Upper lobe of left lung (tissue), 6 donors: Measurements from ENCODE around the gene ZDHHC14. TPM values are rescaled to one million over a fixed set of nuclear protein-coding genes. Genes with fewer than 3 reads are reported as not detected.
"Not testable (repeated sequence)": the region's sequence is repeated elsewhere in the genome, so short reads cannot be mapped to it uniquely, and the experiment has no call there.

Experiments used
- ATAC-seq, 2 donors: fragments of 200-7000 bp; cut with Tn5 transposase; one replicate each; pipeline ENCODE4 v1.9.1; 2022; ENCODE audit warnings: mild to moderate bottlenecking in 2 of 2, moderate library complexity in 2 of 2; ENCODE audit not compliant: low FRiP score in 2 of 2
- DNase-seq, 2 donors: peaks; one replicate each; pipeline ENCODE4 v3.0.0-alpha.2; 2019 to 2020
- H3K27ac ChIP-seq, 4 donors: fragments of 200-600 bp; sonication (generic); one replicate each; pipeline ENCODE4 v1.5.1; 2016 to 2019
- H3K27me3 ChIP-seq, 4 donors: fragments of 200-600 bp; sonication (generic); one replicate each; pipeline ENCODE4 v1.5.1; 2017 to 2019
- H3K36me3 ChIP-seq, 4 donors: fragments of 200-600 bp; sonication (generic); one replicate each; pipeline ENCODE4 v1.5.1; 2016 to 2019
- H3K4me1 ChIP-seq, 4 donors: fragments of 200-600 bp; sonication (generic); one replicate each; pipeline ENCODE4 v1.5.1; 2018 to 2019
- H3K4me3 ChIP-seq, 4 donors: fragments of 200-600 bp; sonication (generic); one replicate each; pipeline ENCODE4 v1.5.1; 2017 to 2019; ENCODE audit warnings: mild to moderate bottlenecking in 2 of 4, moderate library complexity in 1 of 4
- H3K9me3 ChIP-seq, 4 donors: fragments of 200-600 bp; sonication (generic); one replicate each; pipeline ENCODE4 v1.5.1; 2018 to 2019
- CTCF ChIP-seq, 6 experiments: fragments of 450-650 bp in 4 of 6; fragments of 200-600 bp in 2 of 6; sonication (generic) in 2 of 6; IDR thresholded peaks; one replicate each; pipeline ENCODE4 v1.5.1; 2016 to 2019; ENCODE audit warnings: antibody characterized with exemption in 6 of 6
- EP300 ChIP-seq, 4 donors: sonication (generic); formaldehyde crosslinking; IDR thresholded peaks; one replicate each; pipeline ENCODE4 v1.5.1; 2017; ENCODE audit warnings: antibody characterized with exemption in 4 of 4, control low read depth in 2 of 4
- POLR2A ChIP-seq, 4 donors: fragments of 450-650 bp; IDR thresholded peaks; one replicate each; pipeline ENCODE4 v1.5.1; 2016 to 2017; ENCODE audit warnings: antibody characterized with exemption in 4 of 4, mild to moderate bottlenecking in 2 of 4
- POLR2AphosphoS5 ChIP-seq, 2 donors: sonication (generic); formaldehyde crosslinking; IDR thresholded peaks; one replicate each; pipeline ENCODE4 v1.5.1; 2017; ENCODE audit warnings: antibody characterized with exemption in 2 of 2
- WGBS, 2 donors: methylation state at CpG; one replicate each; pipeline ENCODE4 v1.1.5; 2017 to 2018; 5-methylcytosine and 5-hydroxymethylcytosine counted together
- total RNA-seq, 6 donors: library from RNA; depleted of rRNA in 4 of 6; stranded (reverse); fragments of >200 nt in 4 of 6; gene quantifications; one replicate each; pipeline versions ENCODE4 v1.1.0 to v1.2.1, GENCODE V29; 2016 to 2021
- donor health status: DM: no; HTN: no; CAD: no; lungs with moderate emphysema.
- donor health status: DM: no; HTN: yes; CAD: no; lungs with severe emphysema.

The ZDHHC14 gene
- total RNA-seq, 6 donors from 2014 or later, result 5.3 to 16.5 (median 9.4) TPM

- no peak for TF ChIP-seq CTCF (IDR thresholded peaks at IDR 0.05)
- no peak for TF ChIP-seq POLR2A (IDR thresholded peaks at IDR 0.05)
- TF ChIP-seq EP300 (IDR thresholded peaks at IDR 0.05), result no peak
- TF ChIP-seq POLR2AphosphoS5 (IDR thresholded peaks at IDR 0.05), result no peak
- 84 to 87% methylated on average over 11 to 12 of the region's 12 CpGs for WGBS, 2 donors
- no peaks in the 10 kb centered on the region for H3K9me3 ChIP-seq
- ATAC-seq (no peak), DNase-seq (no peak)
- no peaks in the 10 kb centered on the region for H3K27me3 ChIP-seq
- no peak overlapping the region for H3K4me3 ChIP-seq
- no peaks in the 10 kb centered on the region for H3K4me1 ChIP-seq
- no peaks in the 10 kb centered on the region for H3K36me3 ChIP-seq
- no peak overlapping the region for H3K27ac ChIP-seq
These were observed 335.4 kb downstream of the ZDHHC14 start for GRCh38 chr6:157716251-157716995.

DNA sequence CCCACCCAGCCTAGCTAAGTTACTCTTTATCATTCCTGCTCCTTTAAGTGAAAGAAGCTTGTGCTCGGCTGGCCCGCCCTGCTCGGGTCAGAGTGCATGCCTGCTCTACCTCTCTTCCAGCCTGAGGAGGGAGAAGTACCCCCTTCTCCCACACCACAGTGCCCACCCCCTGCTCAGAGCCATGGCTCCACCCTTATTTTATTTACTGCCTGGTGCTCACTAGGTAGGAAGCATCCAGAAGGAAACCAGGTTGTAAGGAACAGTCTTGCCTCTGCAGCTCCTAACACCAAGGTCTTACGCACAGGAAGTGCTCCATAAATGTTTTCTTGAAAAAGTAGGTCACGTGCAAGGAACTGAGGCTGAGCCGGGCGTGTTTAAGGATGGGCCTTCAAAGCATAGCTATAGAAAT is 336.4 kb downstream of the ZDHHC14 start:
- Histone ChIP-seq H3K27ac (no peak overlapping the region), H3K9me3 (no peaks in the 10 kb centered on the region), H3K36me3 (no peaks in the 10 kb centered on the region), H3K4me1 (no peaks in the 10 kb centered on the region), H3K27me3 (no peaks in the 10 kb centered on the region), H3K4me3 (no peak overlapping the region)
- WGBS, 2 donors, result 73 to 88% methylated on average over 5 to 7 of the region's 7 CpGs
- no peak for DNase-seq
- TF ChIP-seq EP300 (IDR thresholded peaks at IDR 0.05) (no peak), POLR2A (IDR thresholded peaks at IDR 0.05) (no peak)
- no peak for ATAC-seq

DNA sequence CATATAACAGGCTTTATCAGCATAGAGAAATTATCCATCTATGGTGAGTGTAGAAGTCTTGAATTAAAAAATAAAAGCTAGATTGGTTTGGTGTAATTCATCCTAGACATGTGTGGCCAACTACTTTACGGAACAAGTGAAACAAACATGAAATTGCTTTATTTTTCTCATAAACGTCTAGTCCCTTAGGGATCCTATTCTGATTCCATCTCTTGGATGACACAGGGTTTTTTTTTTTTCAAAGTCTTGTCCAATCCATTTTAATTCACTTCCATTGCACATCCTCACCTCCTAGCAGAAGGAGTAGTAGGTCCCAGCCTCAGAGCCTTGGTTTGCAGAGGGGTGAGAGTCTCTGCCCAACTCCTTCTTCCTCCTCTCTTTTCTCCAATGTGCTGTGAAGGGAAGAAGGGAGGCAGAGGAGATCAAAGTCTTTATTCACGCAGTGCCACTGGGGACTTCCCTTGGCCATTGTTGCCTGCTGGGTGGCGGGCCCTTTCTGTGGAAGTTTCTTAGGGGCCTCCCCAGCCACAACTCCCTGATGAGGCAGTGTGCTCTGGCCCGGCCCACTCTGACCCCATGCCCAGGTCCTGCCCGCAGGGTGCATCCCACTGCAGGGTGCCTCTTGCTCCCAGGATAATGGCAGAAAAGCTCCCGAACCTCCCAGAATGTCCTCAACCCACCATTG is 337.7 kb downstream of the ZDHHC14 start:
- Histone ChIP-seq H3K27ac (no peak overlapping the region), H3K4me1 (no peaks in the 10 kb centered on the region), H3K4me3 (no peak overlapping the region), H3K9me3 (no peaks in the 10 kb centered on the region), H3K27me3 (no peaks in the 10 kb centered on the region), H3K36me3 (no peaks in the 10 kb centered on the region)
- TF ChIP-seq POLR2A (IDR thresholded peaks at IDR 0.05) (no peak), EP300 (IDR thresholded peaks at IDR 0.05) (no peak), POLR2AphosphoS5 (IDR thresholded peaks at IDR 0.05) (no peak), CTCF (IDR thresholded peaks at IDR 0.05) (no peak)
- ATAC-seq (no peak), DNase-seq (no peak)
- 82 to 87% methylated on average over 5 to 7 of the region's 7 CpGs for WGBS, 2 donors

GRCh38 chr6:157720964-157721363 is 340.0 kb downstream of the ZDHHC14 start:
- not testable (repeated sequence) for H3K27ac ChIP-seq, ATAC-seq, H3K4me3 ChIP-seq, H3K36me3 ChIP-seq, H3K9me3 ChIP-seq, H3K27me3 ChIP-seq, DNase-seq, H3K4me1 ChIP-seq
- 93 to 97% methylated on average over 6 of the region's 6 CpGs for WGBS, 2 donors

GRCh38 chr6:157721426-157721825 is 340.4 kb downstream of the ZDHHC14 start:
- no peaks in the 10 kb centered on the region for H3K4me1 ChIP-seq
- TF ChIP-seq POLR2A (IDR thresholded peaks at IDR 0.05), result no peak
- TF ChIP-seq EP300 (IDR thresholded peaks at IDR 0.05), result no peak
- no peak for TF ChIP-seq POLR2AphosphoS5 (IDR thresholded peaks at IDR 0.05)
- TF ChIP-seq CTCF (IDR thresholded peaks at IDR 0.05), result no peak
- H3K27me3 ChIP-seq, result no peaks in the 10 kb centered on the region
- WGBS, 2 donors, result 92 to 94% methylated on average over 18 of the region's 18 CpGs
- ATAC-seq (peak in 1 of 2 donors; percentile 44), DNase-seq (no peak)
- H3K36me3 ChIP-seq, result no peaks in the 10 kb centered on the region
- no peak overlapping the region for H3K4me3 ChIP-seq
- H3K27ac ChIP-seq, result no peak overlapping the region
- H3K9me3 ChIP-seq, result no peaks in the 10 kb centered on the region
